ENCODE data around the gene RASSF4. TPM values are rescaled to one million over a fixed set of nuclear protein-coding genes. Genes with fewer than 3 reads are reported as not detected.

Gene RASSF4
- total and polyA plus RNA-seq, 9 of the 15 experiments (the other 6 are each of a cell fraction or from before 2014, with no cell fraction given) = 0.01 to 0.62 (median 0.11) TPM; not detected in 3

DNA sequence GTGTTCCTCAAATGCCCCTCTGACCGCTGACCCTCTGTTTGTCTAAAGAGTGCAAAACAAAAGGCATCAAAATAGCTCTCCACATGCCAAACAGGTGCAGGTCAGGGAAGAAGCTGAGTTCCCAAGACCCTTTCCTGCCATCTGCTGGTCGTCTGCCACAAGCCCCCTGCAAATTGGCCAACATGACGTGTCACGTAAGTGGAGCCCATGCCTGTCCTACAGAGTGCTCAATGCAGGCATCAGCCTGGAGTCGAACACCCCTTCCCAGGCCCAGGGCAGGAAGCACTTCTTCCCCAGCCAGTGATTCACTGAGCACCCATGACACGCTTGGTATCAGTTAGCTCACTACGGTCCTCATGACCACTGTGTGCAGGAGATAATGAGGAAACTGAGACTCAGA lies 34.4 kb upstream of the RASSF4 start (continued):
- TF ChIP-seq, protein P1, sequence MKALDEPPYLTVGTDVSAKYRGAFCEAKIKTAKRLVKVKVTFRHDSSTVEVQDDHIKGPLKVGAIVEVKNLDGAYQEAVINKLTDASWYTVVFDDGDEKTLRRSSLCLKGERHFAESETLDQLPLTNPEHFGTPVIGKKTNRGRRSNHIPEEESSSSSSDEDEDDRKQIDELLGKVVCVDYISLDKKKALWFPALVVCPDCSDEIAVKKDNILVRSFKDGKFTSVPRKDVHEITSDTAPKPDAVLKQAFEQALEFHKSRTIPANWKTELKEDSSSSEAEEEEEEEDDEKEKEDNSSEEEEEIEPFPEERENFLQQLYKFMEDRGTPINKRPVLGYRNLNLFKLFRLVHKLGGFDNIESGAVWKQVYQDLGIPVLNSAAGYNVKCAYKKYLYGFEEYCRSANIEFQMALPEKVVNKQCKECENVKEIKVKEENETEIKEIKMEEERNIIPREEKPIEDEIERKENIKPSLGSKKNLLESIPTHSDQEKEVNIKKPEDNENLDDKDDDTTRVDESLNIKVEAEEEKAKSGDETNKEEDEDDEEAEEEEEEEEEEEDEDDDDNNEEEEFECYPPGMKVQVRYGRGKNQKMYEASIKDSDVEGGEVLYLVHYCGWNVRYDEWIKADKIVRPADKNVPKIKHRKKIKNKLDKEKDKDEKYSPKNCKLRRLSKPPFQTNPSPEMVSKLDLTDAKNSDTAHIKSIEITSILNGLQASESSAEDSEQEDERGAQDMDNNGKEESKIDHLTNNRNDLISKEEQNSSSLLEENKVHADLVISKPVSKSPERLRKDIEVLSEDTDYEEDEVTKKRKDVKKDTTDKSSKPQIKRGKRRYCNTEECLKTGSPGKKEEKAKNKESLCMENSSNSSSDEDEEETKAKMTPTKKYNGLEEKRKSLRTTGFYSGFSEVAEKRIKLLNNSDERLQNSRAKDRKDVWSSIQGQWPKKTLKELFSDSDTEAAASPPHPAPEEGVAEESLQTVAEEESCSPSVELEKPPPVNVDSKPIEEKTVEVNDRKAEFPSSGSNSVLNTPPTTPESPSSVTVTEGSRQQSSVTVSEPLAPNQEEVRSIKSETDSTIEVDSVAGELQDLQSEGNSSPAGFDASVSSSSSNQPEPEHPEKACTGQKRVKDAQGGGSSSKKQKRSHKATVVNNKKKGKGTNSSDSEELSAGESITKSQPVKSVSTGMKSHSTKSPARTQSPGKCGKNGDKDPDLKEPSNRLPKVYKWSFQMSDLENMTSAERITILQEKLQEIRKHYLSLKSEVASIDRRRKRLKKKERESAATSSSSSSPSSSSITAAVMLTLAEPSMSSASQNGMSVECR (CRISPR knock-in tag; IDR thresholded peaks at IDR 0.05) = no peak
- TF ChIP-seq NCOA2 (IDR thresholded peaks at IDR 0.05; ENCODE audit: partially characterized antibody in 2 of 2) (no peak), L3MBTL2 (IDR thresholded peaks at IDR 0.05) (peak; percentile 72), CREB1 (IDR thresholded peaks at IDR 0.05) (no peak), CREB1 (CRISPR knock-in tag; IDR thresholded peaks at IDR 0.05) (peak; percentile 20; the same call in 1 of the 2 replicates), JUN (IDR thresholded peaks at IDR 0.05; ENCODE audit: borderline replicate concordance, low read depth, low read length) (no peak), JUN (CRISPR knock-in tag; IDR thresholded peaks at IDR 0.05; ENCODE audit: borderline replicate concordance) (no peak), DACH1 (IDR thresholded peaks at IDR 0.05; ENCODE audit: partially characterized antibody) (no peak), EHMT2 (IDR thresholded peaks at IDR 0.05) (no peak), CBX5 (IDR thresholded peaks at IDR 0.05; ENCODE audit: borderline replicate concordance, low read depth) (no peak), ZC3H11A (IDR thresholded peaks at IDR 0.05; ENCODE audit: low read depth, low read length) (no peak), CBFA2T3 (IDR thresholded peaks at IDR 0.05) (peak; percentile 51; the same call in 1 of the 2 replicates), ATF1 (CRISPR knock-in tag; IDR thresholded peaks at IDR 0.05) (no peak), ATF1 (tag; IDR thresholded peaks at IDR 0.05) (peak; percentile 70), HDAC1 (IDR thresholded peaks at IDR 0.05) (no peak), ERF (CRISPR knock-in tag; IDR thresholded peaks at IDR 0.05) (no peak)
- TF ChIP-seq, protein P2, sequence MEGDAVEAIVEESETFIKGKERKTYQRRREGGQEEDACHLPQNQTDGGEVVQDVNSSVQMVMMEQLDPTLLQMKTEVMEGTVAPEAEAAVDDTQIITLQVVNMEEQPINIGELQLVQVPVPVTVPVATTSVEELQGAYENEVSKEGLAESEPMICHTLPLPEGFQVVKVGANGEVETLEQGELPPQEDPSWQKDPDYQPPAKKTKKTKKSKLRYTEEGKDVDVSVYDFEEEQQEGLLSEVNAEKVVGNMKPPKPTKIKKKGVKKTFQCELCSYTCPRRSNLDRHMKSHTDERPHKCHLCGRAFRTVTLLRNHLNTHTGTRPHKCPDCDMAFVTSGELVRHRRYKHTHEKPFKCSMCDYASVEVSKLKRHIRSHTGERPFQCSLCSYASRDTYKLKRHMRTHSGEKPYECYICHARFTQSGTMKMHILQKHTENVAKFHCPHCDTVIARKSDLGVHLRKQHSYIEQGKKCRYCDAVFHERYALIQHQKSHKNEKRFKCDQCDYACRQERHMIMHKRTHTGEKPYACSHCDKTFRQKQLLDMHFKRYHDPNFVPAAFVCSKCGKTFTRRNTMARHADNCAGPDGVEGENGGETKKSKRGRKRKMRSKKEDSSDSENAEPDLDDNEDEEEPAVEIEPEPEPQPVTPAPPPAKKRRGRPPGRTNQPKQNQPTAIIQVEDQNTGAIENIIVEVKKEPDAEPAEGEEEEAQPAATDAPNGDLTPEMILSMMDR (IDR thresholded peaks at IDR 0.05 in 2 of 3, conservative IDR thresholded peaks at IDR 0.05 in 1 of 3; ENCODE audit: insufficient read depth in 2 of 3, low read depth in 1 of 3, low read length in 3 of 3) = peak; percentile 65 to 73 (median 70)
- TF ChIP-seq, protein P3, sequence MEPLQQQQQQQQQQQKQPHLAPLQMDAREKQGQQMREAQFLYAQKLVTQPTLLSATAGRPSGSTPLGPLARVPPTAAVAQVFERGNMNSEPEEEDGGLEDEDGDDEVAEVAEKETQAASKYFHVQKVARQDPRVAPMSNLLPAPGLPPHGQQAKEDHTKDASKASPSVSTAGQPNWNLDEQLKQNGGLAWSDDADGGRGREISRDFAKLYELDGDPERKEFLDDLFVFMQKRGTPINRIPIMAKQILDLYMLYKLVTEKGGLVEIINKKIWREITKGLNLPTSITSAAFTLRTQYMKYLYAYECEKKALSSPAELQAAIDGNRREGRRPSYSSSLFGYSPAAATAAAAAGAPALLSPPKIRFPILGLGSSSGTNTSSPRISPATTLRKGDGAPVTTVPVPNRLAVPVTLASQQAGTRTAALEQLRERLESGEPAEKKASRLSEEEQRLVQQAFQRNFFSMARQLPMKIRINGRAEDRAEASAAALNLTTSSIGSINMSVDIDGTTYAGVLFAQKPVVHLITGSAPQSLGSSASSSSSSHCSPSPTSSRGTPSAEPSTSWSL (CRISPR knock-in tag; IDR thresholded peaks at IDR 0.05; ENCODE audit: borderline replicate concordance) = no peak
- TF ChIP-seq, protein P4, sequence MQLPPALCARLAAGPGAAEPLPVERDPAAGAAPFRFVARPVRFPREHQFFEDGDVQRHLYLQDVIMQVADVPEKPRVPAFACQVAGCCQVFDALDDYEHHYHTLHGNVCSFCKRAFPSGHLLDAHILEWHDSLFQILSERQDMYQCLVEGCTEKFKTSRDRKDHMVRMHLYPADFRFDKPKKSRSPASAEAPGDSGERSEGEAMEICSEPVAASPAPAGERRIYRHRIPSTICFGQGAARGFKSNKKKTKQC (CRISPR knock-in tag; IDR thresholded peaks at IDR 0.05) = no peak
- TF ChIP-seq, protein P5, sequence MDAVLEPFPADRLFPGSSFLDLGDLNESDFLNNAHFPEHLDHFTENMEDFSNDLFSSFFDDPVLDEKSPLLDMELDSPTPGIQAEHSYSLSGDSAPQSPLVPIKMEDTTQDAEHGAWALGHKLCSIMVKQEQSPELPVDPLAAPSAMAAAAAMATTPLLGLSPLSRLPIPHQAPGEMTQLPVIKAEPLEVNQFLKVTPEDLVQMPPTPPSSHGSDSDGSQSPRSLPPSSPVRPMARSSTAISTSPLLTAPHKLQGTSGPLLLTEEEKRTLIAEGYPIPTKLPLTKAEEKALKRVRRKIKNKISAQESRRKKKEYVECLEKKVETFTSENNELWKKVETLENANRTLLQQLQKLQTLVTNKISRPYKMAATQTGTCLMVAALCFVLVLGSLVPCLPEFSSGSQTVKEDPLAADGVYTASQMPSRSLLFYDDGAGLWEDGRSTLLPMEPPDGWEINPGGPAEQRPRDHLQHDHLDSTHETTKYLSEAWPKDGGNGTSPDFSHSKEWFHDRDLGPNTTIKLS (IDR thresholded peaks at IDR 0.05; ENCODE audit: borderline replicate concordance, low read depth) = peak; percentile 34; the same call in 1 of the 2 replicates
